Limb (tissue), 2 donors: ENCODE measurements around the gene SPCS3.
"Not testable (repeated sequence)": the region's sequence is repeated elsewhere in the genome, so short reads cannot be mapped to it uniquely, and the experiment has no call there.

Experiments
- DNase-seq, 2 donors: peaks; one replicate each; pipeline ENCODE4 v3.0.0-alpha.2; 2016; ENCODE audit errors: extremely low spot score in 2 of 2

SPCS3 gene

DNA sequence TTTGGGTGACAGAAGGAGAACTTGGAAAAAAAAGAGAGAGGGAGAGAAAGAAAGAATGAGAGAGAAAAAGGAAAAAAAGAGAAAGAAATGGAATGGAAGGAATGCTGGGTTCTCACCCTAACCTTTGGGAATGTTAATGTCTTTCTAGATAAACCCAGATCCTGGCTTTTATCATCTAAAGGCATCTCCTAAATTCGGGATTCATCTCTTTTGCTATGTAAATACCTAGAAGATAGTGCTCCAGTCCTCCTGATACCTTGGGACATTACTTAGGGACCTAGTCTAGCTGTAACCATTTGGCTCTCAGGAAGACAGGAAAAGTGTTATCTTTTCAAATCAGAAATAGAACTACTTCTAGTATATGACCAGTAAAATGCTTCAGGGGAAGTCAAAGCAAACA is 15.8 kb upstream of the SPCS3 start:
- DNase-seq, result no peak

DNA sequence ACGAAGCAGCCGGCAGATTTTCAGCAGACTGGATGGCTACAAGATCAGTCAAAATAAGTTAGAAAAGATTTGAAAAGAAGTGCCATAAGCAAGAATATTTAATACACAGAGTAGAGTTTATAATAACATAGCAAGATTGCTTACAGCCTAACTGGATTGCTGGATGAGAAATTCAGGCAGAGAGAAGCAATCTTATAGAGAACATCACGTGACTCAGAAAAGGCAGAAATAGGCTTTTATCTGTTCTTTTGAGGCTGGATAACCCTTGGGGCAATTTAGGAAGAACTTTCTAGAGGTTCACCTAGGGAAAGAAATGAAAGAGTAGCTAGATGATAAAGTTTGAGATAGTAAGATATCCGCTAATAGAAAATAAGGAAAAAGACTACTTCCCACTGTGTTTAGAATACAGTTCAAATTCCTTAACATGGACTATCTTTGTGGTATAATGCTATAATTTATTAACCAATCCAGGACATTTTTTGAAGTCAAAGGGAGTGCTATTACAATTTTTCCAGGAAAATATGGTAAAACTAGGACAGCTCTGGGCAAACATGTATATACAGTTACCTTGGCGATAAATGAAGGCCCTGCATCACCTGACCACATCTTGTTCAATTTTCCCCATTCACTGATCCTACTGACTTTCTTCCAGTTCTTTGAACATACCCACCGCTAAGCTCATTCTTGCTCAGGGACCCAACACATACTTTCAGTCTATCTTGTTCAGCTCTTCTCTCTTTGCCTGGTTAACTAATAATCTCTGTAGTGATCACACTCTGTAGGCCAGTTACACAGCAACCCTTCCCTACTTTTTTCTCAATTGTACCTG is 12.7 kb upstream of the SPCS3 start:
- DNase-seq, result no peak

DNA sequence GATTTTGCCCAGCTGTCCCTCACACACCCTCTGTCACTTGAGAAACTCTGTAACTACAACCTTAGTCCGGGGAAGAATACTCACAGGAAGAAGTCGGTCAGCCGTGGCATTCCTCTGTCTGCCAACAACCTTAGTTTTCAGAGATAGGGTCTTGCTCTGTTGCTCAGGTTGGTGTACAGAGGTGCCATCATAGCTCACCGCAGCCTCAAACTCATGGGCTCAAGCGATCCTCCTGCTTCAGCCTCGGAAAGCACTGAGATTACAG is 12.2 kb upstream of the SPCS3 start:
- no peak for DNase-seq

DNA sequence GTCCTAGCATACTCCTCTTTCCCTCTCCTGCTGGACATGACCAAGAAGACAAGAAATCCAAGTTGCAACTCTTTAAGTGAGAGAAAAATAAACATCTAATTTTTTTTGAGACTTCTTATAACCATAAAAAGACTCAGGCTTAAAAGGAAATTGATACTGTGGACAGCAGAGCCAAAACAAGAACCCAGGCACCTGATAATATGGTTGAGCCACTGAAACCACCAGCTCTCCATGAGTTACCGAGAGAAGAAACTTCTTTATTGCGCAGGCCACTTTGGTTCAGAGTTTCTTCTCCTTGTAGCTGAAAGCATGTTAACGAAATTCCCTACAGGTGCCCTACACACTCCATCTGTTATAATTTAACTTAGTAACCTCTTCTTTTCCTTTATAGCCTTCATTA is 11.3 kb upstream of the SPCS3 start:
- no peak for DNase-seq

DNA sequence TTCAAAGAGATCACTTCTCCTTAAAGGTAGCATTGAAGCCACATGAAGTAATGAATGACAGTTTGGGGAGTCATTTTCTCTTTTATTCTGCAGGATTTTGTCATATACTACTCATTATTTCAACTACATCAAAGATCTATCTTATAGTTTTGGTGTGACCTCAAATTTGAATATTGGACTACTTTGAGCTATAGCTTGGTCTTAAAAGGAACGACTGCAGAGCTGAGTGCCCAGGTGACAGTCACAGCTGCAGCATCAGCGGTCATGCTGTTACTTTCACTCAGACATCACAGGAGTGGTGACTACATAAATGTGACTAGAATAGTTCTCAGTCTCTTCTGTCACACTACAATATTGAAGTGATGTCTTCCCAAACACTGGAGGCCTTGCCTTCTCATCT is 10.7 kb upstream of the SPCS3 start:
- DNase-seq, result no peak

DNA sequence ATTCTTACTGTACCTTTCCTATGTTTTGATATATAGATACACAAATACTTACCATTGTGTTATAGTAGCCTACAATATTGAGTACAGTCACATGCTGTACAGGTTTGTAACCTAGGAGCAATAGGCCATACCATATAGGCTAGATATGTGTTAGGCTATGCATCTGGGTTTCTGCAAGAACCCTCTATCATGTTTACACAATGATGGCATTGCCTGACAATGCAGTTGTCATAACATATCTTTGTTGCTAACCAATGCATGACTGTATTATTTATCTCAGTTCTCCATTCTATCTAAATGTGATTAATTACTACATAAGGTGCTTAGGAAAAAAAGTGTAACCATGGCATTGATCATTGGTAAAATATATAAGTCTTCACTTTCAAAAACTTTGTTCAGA is 10.0 kb upstream of the SPCS3 start:
- no peak for DNase-seq

DNA sequence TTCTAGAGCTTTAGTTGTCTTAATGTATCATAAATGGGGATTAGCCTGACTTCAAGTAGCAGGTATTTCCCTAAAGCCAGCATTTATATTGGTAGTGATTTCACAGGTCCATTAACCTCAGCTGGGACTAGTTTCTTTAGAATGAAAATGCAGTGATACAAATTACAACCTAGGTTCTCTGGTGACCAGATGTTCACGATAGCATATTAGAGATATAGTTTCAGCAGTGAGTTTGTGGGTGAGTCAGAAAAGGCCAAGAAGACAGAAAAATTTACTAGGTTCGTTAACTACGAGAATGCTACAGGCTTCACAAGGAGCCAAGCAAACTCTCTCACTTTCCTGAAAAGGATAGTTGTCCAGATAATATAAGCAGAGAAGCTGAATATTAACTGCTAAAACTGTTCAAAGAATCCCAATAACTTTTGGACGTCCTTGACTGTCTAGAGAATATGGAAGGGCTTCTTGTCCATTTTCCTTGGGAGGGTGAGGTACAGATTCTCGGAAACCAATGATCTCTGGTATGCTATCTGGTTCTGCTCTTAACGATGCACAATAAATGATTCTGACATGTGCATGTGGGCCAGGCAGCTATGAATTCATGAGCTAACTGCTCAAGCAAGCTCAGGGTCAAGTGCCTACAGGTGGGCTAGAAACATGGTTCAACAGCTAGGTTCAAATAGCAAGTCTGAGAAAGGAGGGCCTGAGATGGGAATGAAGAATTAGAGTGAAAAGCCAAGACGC is 6.0 kb upstream of the SPCS3 start:
- DNase-seq, result no peak

DNA sequence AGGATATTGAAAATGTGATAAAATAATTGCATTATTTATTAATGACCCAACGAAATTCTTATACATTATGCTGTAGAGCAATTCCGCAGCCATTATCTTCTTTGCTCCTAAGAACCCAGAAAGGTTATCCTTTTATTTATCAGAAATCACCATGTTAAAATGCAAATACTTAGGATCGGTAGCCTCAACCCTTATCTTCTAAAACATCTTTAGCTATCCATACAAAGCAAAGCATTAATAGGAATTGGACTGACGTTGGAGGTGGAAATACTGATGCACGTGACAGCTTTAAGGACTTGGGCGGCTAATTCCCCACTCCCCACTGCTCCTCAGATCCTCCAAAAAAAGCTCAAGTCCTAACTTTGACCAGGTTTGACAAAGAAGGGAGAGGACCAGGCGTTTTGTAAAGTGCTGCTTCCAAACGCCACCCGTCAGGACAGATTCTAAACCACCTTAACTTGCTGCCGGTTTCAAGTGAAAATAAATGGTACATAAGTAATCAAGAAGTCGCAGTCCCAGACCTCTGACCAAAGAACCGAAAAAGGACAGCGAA is 539 bp upstream of the SPCS3 start:
- DNase-seq, result no peak

DNA sequence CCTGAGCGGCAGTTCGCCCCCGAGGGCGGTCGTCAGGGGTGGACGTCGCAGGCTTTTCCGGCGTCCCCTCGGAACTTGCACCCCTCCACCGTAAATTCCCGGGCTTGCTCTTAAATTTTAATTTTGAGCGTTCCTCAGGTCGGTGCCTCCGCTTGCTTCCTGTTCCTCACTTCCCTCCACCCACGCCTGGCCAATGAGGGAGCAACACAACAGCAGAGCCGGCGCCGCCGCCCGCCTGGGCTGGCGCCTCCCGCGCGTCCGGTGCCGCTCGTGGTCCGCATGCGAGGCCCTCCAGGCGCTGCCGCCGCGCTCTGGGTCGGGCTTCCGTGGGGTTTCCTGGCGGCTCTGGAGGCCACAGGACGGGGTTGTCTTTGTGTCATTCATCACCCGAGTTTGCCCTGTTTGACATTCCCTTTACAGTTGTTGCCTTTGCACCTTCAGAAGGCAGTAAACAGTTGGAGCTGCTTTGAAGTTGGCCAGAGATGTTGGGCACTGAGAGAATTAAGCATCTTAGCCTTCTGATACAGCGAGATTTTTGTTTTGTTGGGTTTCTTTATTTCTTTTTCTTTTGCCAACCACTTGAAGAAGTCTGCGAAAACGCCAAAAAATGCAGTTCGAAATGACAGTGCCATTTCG is 692 bp downstream of the SPCS3 start:
- DNase-seq, result peak; percentile 80 to 87

DNA sequence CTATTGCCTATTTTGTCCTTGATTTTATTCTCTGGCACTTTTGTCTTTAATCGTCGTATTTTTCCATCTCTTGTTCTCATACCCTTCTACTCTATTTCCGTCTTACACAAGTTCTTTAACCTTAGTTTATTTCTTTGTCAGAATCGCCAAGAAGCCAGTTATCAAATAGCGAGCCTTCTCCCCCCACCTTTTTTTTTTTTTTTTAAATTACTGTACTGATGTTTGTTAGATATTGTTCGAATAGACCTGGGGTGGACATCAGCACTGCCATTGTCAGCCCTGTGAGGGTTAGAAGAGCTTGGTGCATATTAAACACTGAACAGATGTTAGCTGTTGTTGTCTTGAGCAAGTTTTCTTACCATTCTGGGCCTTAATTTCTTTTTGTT is 1.2 kb downstream of the SPCS3 start:
- no peak for DNase-seq

DNA sequence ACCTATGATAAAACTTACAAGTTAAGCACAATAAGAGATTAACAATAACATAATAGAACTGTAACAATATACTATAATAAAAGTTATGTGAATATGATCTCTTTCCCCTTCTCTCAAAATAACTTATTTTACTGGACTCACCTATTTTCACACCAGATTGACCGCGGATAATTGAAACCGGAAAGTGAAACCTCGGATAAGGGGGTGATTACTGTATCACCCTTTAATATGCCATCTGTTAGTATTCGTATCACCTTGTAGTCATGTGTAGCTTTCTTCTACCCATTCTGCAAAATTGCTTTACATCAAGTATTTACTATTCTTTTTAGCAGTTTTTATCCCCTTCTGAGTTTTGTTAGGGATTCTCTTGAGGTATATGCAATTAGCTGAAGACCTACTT is 1.8 kb downstream of the SPCS3 start:
- no peak for DNase-seq

DNA sequence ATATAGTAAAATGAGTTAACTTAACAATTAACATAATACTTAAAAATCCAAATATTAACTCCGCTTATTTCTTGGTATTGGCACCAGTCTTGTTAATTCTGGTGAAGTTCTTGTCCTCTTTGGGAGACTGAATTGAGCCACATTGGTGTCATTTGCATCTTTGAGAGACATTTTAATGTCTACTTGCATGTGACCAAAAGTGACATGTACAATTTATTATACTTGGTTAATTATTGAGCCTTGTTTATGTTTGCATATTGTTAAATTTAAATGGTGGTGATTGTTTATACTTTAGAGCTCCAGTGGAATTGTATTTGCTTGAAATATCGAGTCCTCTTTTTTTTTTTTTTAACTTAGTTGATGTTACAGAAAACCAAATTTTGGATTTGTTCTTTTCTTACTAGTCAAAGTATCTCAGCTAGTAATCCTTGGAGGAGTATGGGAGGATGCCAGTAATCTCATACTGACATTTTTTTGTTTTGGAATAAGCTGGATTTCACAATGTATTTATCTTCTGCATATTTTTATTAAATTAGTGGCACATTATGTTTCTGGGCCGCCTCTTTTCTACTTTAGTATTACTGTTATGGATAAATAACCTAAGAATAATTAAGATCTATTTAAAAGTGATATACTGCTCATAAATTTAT is 3.9 kb downstream of the SPCS3 start:
- DNase-seq, result no peak

DNA sequence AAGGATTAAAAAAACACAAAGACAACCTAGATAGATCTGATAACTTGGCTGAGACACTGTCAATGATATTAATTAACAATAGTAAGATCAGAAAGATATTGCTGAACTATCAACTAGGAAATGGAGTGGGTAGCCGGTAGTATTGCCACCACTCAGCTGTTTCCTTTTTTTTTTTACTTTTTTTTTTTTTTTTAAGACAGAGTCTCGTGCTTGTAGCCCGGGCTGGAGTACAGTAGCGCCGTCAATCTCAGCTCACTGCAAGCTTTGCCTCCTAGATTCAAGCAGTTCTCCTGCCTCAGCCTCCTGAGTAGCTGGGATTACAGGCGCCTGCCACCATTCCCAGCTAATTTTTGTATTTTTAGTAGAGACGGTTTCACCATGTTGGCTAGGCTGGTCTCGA is 5.1 kb downstream of the SPCS3 start:
- not testable (repeated sequence) for DNase-seq

DNA sequence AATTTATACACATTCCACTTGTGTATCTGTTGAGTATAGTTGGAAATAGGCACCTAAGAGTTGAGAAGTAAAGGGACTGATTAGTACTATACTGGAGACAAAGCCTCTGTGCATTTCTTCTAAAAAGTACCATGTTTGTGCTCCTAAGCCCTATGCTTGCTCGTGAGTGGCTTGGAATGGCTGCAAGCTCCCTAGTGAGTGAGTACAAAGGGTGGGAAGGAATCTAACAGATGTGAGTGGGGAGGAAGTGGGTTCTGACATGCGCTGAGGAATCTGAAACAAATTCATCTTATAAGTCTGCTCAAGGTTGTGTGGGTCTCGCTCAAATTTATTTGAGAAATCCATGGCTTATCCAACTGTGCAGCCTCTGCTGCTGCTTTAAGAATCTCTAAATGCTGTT is 13.3 kb downstream of the SPCS3 start:
- no peak for DNase-seq

DNA sequence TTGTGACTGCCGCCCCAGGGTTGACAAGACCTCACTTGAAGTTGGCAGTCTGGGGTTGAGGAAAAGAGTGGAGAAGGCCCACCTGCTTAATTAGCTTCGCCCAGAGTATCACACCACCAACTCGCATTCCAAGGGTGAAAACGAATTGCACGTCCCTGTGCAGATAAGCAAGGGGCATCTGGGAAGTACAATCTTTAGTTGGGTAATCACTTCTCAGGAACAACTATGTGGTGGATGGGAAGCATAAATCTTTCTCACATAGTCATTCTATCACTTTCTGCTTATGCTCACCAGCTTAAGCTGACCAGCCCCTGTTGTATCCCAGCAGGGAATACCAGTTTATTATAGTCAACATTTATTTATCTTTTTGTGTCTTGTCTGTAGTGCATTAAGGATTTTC is 14.3 kb downstream of the SPCS3 start:
- no peak for DNase-seq

DNA sequence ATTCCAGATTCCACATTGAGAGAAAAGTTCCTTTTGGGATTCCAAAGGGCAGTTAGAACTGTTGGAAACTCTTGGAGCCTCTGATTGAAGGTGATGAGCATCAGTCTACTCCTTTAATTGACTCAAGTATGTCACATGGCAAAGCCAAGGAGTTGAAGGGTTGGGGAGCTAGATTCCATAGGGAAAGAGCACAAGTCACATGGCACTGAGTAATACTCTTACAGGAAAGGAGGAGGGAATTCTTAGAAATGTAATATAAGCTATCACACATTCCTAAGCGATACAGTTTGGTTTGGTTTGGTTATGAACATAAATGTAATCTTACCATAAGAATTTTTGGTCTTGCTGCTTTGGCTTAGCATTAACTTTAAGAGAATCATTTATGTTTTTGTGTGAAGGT is 15.7 kb downstream of the SPCS3 start:
- DNase-seq, result no peak

DNA sequence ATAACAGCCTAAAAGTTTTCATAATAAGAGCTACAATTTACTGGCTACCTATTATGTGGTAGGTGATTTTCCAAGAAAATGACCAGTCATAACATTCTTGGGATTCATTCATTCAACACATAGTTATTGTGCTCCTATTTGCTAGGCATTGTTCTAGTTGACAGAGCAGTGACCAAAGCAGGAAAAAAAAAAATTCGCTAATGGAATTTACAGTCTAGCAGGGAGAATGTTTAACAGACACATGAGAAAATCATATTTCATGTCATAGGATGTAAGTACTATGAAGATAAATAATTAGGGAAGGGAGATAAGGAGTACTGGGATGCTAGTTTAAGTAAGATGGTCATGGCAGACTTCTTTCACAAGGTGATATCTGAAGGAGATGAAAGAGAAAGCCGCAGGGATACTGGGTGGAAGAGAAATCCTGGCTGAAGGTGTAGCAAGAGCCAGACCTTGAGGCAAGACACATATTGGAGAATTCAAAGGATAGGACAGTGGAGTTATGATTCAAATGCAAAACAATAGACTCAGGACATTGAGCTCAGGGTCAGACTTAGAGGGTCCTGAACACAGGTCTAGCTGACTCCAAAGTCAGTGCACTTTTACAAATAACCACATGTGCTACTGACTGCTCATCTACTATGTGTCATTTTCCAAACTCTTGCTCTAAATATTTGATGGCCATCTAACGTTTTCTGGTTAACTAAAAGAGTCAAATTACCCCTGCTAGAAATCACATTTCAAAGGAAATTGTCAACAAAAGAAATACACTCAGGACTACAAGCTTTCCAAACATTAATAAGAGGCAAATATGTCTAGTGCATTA is 20.4 kb downstream of the SPCS3 start:
- no peak for DNase-seq

DNA sequence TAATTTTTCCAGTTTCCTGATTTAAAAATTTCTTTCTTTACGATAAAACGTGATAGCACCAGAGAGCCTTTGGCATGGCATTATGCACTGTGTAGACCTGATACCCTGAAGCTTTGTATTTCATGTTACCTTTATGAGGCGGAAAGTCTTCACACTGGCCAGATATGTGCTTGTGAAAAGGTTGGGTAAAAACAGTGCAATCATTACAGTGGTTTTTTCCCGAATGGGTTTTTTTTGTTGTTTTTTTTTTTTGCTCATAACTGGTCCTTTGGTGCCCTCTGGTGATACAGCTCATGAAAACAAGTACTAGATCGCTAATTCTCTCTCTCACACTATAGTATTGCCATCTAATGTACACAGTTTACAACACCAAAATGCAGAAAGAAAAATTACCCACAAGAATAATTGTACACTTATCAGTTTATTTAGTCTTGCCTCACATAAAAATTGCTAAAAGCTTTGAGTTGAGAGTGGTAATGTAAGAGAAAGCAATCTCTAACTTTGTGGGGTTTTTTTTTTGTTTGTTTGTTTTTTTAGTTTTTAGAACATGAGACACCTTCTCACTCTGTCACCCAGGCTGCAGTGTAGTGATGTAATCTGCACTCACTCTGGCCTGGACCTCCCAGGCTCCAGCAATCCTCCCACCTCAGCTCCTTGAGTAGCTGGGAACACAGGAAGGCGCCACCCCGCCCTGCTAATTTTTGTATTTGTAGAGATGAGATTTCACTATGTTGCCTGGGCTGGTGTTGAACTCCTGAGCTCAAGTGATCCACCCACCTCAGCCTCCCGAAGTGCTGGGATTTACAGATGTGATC is 21.3 kb downstream of the SPCS3 start:
- DNase-seq, result peak in 1 of 2 donors; percentile 62

DNA sequence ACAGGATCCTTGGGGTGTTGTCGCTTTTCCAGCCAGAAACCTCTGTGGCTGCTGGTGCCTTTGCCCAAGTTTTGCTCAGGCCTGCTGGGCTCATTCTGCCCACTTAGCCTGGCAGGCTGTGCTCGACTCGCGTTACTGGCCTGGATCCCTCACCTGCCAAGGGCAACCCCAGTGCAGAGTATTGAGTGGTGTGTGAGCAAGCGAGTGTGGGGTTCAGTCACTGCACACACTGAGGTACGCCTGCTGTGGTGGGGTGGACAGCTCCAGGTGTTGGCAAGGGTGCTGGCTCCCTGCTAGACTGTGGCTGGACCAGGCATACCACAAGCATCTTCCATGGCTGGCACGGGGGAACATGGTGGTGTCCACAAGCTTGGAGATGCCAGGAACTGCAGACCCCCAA is 22.6 kb downstream of the SPCS3 start:
- no peak for DNase-seq

DNA sequence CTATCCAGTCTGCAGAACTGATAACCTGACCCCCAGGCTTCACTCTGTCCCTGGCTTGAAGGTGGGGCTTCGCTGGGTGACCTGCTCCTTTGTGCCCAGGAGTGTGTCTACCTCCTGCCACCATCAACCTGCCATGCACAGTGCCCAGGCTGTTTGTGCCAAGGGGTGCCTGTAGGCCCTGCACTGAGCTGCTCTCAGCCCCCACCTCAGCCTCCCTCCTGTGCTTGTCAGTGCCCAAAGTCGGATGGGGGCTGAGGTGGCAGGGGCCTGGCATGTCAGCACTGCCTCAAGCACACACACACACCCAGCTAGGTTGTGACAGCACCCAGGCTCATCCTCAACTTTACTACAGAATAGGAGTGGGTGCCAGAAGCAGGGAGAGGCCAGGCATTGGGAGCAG is 23.5 kb downstream of the SPCS3 start:
- DNase-seq, result no peak
